Measurements from ENCODE around the gene CNTROB.

Gene CNTROB

GRCh38 chr17:7885367-7886226, 46.4 kb upstream of the CNTROB start (continued):
- TF ChIP-seq, protein P1, sequence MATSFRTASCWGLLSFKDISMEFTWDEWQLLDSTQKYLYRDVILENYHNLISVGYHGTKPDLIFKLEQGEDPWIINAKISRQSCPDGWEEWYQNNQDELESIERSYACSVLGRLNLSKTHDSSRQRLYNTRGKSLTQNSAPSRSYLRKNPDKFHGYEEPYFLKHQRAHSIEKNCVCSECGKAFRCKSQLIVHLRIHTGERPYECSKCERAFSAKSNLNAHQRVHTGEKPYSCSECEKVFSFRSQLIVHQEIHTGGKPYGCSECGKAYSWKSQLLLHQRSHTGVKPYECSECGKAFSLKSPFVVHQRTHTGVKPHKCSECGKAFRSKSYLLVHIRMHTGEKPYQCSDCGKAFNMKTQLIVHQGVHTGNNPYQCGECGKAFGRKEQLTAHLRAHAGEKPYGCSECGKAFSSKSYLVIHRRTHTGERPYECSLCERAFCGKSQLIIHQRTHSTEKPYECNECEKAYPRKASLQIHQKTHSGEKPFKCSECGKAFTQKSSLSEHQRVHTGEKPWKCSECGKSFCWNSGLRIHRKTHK (tag by site-specific recombination; IDR thresholded peaks at IDR 0.05): no peak
- TF ChIP-seq SP3 (tag by site-specific recombination; IDR thresholded peaks at IDR 0.05): peak; percentile 69
- TF ChIP-seq MEIS1 (CRISPR knock-in tag; IDR thresholded peaks at IDR 0.05; ENCODE audit: borderline replicate concordance): no peak
- no peak for TF ChIP-seq ZNF777 (tag by site-specific recombination; IDR thresholded peaks at IDR 0.05; ENCODE audit: borderline replicate concordance)
- TF ChIP-seq KLF16 (tag by site-specific recombination; IDR thresholded peaks at IDR 0.05): peak; percentile 70
- TF ChIP-seq ZSCAN23 (tag by site-specific recombination; IDR thresholded peaks at IDR 0.05): no peak
- TF ChIP-seq, protein P2, sequence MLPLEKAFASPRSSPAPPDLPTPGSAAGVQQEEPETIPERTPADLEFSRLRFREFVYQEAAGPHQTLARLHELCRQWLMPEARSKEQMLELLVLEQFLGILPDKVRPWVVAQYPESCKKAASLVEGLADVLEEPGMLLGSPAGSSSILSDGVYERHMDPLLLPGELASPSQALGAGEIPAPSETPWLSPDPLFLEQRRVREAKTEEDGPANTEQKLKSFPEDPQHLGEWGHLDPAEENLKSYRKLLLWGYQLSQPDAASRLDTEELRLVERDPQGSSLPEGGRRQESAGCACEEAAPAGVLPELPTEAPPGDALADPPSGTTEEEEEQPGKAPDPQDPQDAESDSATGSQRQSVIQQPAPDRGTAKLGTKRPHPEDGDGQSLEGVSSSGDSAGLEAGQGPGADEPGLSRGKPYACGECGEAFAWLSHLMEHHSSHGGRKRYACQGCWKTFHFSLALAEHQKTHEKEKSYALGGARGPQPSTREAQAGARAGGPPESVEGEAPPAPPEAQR (tag by site-specific recombination; IDR thresholded peaks at IDR 0.05): no peak
- no peak for TF ChIP-seq ZNF10 (tag by site-specific recombination; IDR thresholded peaks at IDR 0.05)
- TF ChIP-seq ZNF623 (tag by site-specific recombination; IDR thresholded peaks at IDR 0.05): no peak
- no peak for TF ChIP-seq ZNF140 (tag by site-specific recombination; IDR thresholded peaks at IDR 0.05)
- TF ChIP-seq ZNF518A (tag by site-specific recombination; conservative IDR thresholded peaks at IDR 0.05; ENCODE audit: low read depth): no peak
- TF ChIP-seq ZNF391 (tag by site-specific recombination; IDR thresholded peaks at IDR 0.05; ENCODE audit: borderline replicate concordance, low read depth): no peak
- TF ChIP-seq ZNF366 (tag by site-specific recombination; conservative IDR thresholded peaks at IDR 0.05): peak; percentile 26; the same call in 1 of the 2 replicates
- TF ChIP-seq, protein P3, sequence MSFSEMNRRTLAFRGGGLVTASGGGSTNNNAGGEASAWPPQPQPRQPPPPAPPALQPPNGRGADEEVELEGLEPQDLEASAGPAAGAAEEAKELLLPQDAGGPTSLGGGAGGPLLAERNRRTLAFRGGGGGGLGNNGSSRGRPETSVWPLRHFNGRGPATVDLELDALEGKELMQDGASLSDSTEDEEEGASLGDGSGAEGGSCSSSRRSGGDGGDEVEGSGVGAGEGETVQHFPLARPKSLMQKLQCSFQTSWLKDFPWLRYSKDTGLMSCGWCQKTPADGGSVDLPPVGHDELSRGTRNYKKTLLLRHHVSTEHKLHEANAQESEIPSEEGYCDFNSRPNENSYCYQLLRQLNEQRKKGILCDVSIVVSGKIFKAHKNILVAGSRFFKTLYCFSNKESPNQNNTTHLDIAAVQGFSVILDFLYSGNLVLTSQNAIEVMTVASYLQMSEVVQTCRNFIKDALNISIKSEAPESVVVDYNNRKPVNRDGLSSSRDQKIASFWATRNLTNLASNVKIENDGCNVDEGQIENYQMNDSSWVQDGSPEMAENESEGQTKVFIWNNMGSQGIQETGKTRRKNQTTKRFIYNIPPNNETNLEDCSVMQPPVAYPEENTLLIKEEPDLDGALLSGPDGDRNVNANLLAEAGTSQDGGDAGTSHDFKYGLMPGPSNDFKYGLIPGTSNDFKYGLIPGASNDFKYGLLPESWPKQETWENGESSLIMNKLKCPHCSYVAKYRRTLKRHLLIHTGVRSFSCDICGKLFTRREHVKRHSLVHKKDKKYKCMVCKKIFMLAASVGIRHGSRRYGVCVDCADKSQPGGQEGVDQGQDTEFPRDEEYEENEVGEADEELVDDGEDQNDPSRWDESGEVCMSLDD (tag by site-specific recombination; IDR thresholded peaks at IDR 0.05): peak; percentile 92
- no peak for TF ChIP-seq ZNF521 (tag by site-specific recombination; IDR thresholded peaks at IDR 0.05)
- TF ChIP-seq ZNF776 (tag by site-specific recombination; IDR thresholded peaks at IDR 0.05; ENCODE audit: borderline replicate concordance): no peak
- TF ChIP-seq ZNF146 (tag by site-specific recombination; IDR thresholded peaks at IDR 0.05): 0 out of 2 replicates have a peak, but pooled peaks have one; percentile 9
- no peak for TF ChIP-seq ZNF530 (tag by site-specific recombination; IDR thresholded peaks at IDR 0.05; ENCODE audit: low read depth)
- no peak for TF ChIP-seq ZSCAN30 (tag by site-specific recombination; IDR thresholded peaks at IDR 0.05)
- peak; percentile 92 for TF ChIP-seq PRDM10 (tag by site-specific recombination; IDR thresholded peaks at IDR 0.05)
- 0 out of 2 replicates have a peak, but pooled peaks have one; percentile 58 for TF ChIP-seq FEZF1 (tag by site-specific recombination; IDR thresholded peaks at IDR 0.05)
- TF ChIP-seq EGR2 (tag by site-specific recombination; IDR thresholded peaks at IDR 0.05; ENCODE audit: low read depth): peak; percentile 75
- TF ChIP-seq SETDB1 (IDR thresholded peaks at IDR 0.05; ENCODE audit: insufficient read length, low read length): no peak
- TF ChIP-seq ZNF768 (tag by site-specific recombination; IDR thresholded peaks at IDR 0.05): no peak
- TF ChIP-seq ZNF23 (tag by site-specific recombination; IDR thresholded peaks at IDR 0.05; ENCODE audit: borderline replicate concordance): no peak

Measured in HEK293 (cell line).